Panc1 (cell line): ENCODE results near the gene BCAS3. TPM values are rescaled to one million over a fixed set of nuclear protein-coding genes. Genes with fewer than 3 reads are reported as not detected.

ENCODE experiments used
- ATAC-seq: fragments of 200-7000 bp; cut with Tn5 transposase; 2 replicates; pipeline ENCODE4 v1.9.1; 2020; ENCODE audit warnings: mild to moderate bottlenecking, moderate library complexity
- BruUV-seq: library from RNA; stranded (reverse); fragments of 400-500 nt; replicated peaks from 2 replicates; lab custom pipeline; 2021; lab: Mats Ljungman, UMichigan
- CTCF ChIA-PET: fragments of 300-600 bp; sonication (Branson Sonifier 250); formaldehyde crosslinking; loops from one replicate; lab custom pipeline; 2022; ENCODE audit warnings: antibody characterized with exemption; lab: Charles Lee
- POLR2A ChIA-PET: fragments of 300-600 bp; sonication (Branson Sonifier 250); formaldehyde crosslinking; loops from one replicate; lab custom pipeline; 2022; ENCODE audit warnings: antibody characterized with exemption; lab: Charles Lee
- DNase-seq: peaks from one replicate; pipeline ENCODE4 v3.0.0-alpha.2; 2010; ENCODE audit warnings: low read depth, low spot score
- H3K27ac ChIP-seq: 2 replicates; pipeline ENCODE4 v1.5.1; 2011; ENCODE audit warnings: mild to moderate bottlenecking, low read length, inconsistent platforms
- H3K27me3 ChIP-seq: fragments of 200-500 bp; sonication (Bioruptor generic); 2 replicates; pipeline ENCODE4 v1.6.0; 2014; ENCODE audit warnings: low read length, inconsistent platforms; ENCODE audit not compliant: control insufficient read depth, insufficient read depth
- H3K36me3 ChIP-seq: fragments of 200-500 bp; sonication (Bioruptor generic); 2 replicates; pipeline ENCODE4 v1.5.1; 2014; ENCODE audit warnings: inconsistent platforms, mild to moderate bottlenecking, low read length, moderate library complexity; ENCODE audit not compliant: control insufficient read depth, insufficient read depth
- H3K4me1 ChIP-seq: 2 replicates; pipeline ENCODE4 v1.5.1; 2011; ENCODE audit warnings: inconsistent platforms, mild to moderate bottlenecking, low read length, moderate library complexity; ENCODE audit not compliant: control insufficient read depth, insufficient read depth
- H3K4me3 ChIP-seq, 2 experiments: 2 replicates each; pipeline ENCODE4 v1.5.1; 2011 to 2012; ENCODE audit warnings: low read depth in 2 of 2, low read length in 2 of 2, mild to moderate bottlenecking in 2 of 2, inconsistent platforms in 1 of 2, moderate library complexity in 1 of 2
- H3K9me3 ChIP-seq: fragments of 200-500 bp; sonication (Bioruptor generic); 2 replicates; pipeline ENCODE4 v1.5.1; 2014; ENCODE audit warnings: low read depth, mild to moderate bottlenecking, inconsistent platforms, low read length, moderate library complexity; ENCODE audit not compliant: control insufficient read depth, insufficient read depth
- POLR2AphosphoS5 ChIP-seq: IDR thresholded peaks from 2 replicates; pipeline ENCODE4 v1.6.1; 2012; ENCODE audit warnings: mild to moderate bottlenecking, low read depth, low read length, moderate library complexity
- SIN3A ChIP-seq: IDR thresholded peaks from 2 replicates; pipeline ENCODE4 v1.6.1; 2012; ENCODE audit warnings: low read depth, mild to moderate bottlenecking, low read length, moderate library complexity, borderline replicate concordance; ENCODE audit not compliant: insufficient read depth
- TCF7L2 ChIP-seq: IDR thresholded peaks from 2 replicates; pipeline ENCODE4 v1.6.1; 2011; ENCODE audit warnings: mild to moderate bottlenecking, low read depth, low read length, inconsistent platforms
- in situ Hi-C: cut with HindIII; loops from 2 replicates; pipeline ENCODE4 v1.10.0; 2016; ENCODE audit warnings: low sequenced_read_pairs, low pct_unique_long_range_greater_than_20kb
- intact Hi-C: fragments of 100-400 bp; cut with micrococcal nuclease; formaldehyde crosslinking; loops from one replicate; pipeline ENCODE4 v1.10.0; 2022; ENCODE audit not compliant: unreplicated experiment
- total RNA-seq: library from RNA; stranded (reverse); gene quantifications from one replicate; pipeline ENCODE4 v1.2.1, GENCODE V29; 2021; ENCODE audit not compliant: unreplicated experiment
- TF ChIP-seq, protein P1 (sequence below): fragments of 450-650 bp; IDR thresholded peaks from 2 replicates; pipeline ENCODE4 v1.5.1; 2017; ENCODE audit warnings: mild to moderate bottlenecking
- TF ChIP-seq, protein P2 (sequence below), 2 experiments: IDR thresholded peaks; 2 replicates each; pipeline ENCODE4 v1.6.1; 2011 to 2012; ENCODE audit warnings: low read depth in 2 of 2, control low read depth in 1 of 2, low read length in 1 of 2, mild to moderate bottlenecking in 1 of 2, moderate library complexity in 1 of 2; ENCODE audit not compliant: insufficient read depth in 1 of 2

The BCAS3 gene
- total RNA-seq, 1 experiment from 2014 or later = 9.3 TPM

DNA sequence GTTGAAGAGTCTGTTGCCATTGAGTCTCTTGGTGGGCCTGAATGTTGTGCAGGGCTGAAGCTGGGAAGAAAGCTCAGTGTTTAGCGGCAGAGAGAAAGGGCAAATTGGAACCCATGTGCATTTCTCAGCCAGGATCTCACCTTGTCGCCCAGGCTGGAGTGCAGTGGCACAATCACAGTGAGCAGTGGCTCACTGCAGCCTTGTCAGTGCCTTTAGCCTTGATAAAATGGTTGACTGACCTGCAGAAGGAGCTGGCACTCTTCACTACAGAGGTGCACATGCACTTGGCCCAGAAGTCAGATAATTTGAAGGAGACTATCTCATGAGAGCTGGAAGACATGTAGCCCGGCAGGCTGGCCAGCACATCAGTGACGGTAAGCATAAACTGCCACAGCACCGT is 597.7 kb downstream of the BCAS3 start:
- no peak overlapping the region for H3K4me3 ChIP-seq
- ATAC-seq (no peak), DNase-seq (no peak)
- no TSS peak for BruUV-seq
- H3K27ac ChIP-seq = no peak overlapping the region; the same call in 1 of the 2 replicates
- ChIA-PET POLR2A (no interaction called here), CTCF (no interaction called here)
- H3K9me3 ChIP-seq = no peaks in the 10 kb centered on the region
- H3K4me1 ChIP-seq = no peaks in the 10 kb centered on the region
- H3K27me3 ChIP-seq = no peaks in the 10 kb centered on the region
- no peaks in the 10 kb centered on the region for H3K36me3 ChIP-seq
- TF ChIP-seq, protein P1, sequence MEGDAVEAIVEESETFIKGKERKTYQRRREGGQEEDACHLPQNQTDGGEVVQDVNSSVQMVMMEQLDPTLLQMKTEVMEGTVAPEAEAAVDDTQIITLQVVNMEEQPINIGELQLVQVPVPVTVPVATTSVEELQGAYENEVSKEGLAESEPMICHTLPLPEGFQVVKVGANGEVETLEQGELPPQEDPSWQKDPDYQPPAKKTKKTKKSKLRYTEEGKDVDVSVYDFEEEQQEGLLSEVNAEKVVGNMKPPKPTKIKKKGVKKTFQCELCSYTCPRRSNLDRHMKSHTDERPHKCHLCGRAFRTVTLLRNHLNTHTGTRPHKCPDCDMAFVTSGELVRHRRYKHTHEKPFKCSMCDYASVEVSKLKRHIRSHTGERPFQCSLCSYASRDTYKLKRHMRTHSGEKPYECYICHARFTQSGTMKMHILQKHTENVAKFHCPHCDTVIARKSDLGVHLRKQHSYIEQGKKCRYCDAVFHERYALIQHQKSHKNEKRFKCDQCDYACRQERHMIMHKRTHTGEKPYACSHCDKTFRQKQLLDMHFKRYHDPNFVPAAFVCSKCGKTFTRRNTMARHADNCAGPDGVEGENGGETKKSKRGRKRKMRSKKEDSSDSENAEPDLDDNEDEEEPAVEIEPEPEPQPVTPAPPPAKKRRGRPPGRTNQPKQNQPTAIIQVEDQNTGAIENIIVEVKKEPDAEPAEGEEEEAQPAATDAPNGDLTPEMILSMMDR = no peak
- TF ChIP-seq, protein P2, sequence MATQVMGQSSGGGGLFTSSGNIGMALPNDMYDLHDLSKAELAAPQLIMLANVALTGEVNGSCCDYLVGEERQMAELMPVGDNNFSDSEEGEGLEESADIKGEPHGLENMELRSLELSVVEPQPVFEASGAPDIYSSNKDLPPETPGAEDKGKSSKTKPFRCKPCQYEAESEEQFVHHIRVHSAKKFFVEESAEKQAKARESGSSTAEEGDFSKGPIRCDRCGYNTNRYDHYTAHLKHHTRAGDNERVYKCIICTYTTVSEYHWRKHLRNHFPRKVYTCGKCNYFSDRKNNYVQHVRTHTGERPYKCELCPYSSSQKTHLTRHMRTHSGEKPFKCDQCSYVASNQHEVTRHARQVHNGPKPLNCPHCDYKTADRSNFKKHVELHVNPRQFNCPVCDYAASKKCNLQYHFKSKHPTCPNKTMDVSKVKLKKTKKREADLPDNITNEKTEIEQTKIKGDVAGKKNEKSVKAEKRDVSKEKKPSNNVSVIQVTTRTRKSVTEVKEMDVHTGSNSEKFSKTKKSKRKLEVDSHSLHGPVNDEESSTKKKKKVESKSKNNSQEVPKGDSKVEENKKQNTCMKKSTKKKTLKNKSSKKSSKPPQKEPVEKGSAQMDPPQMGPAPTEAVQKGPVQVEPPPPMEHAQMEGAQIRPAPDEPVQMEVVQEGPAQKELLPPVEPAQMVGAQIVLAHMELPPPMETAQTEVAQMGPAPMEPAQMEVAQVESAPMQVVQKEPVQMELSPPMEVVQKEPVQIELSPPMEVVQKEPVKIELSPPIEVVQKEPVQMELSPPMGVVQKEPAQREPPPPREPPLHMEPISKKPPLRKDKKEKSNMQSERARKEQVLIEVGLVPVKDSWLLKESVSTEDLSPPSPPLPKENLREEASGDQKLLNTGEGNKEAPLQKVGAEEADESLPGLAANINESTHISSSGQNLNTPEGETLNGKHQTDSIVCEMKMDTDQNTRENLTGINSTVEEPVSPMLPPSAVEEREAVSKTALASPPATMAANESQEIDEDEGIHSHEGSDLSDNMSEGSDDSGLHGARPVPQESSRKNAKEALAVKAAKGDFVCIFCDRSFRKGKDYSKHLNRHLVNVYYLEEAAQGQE (IDR thresholded peaks at IDR 0.05; ENCODE audit: insufficient read depth in 1 of 2, low read depth in 2 of 2, low read length in 1 of 2) = no peak
- TF ChIP-seq POLR2AphosphoS5 = no peak
- TF ChIP-seq TCF7L2 = no peak
- no peak for TF ChIP-seq SIN3A
- intact Hi-C loops = no loop called here
- in situ Hi-C loops = no loop called here

DNA sequence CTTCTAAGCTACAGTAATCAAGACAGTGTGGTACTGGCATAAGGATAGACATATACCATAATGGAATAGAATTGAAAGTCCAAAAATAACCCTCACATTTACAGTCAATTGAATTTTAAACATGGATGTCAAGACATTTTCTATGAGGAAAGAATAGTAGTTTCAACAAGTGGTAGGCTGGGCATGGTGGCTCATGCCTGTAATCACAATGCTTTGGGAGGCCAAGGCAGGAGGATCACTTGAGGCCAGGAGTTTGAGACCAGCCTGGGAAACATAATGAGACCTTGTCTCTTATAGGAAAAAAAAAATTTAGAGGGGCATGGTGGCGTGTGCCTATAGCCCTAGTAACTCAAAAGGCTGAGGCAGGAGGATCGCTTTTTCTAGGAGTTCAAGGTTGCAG is 599.2 kb downstream of the BCAS3 start:
- ATAC-seq (no peak), DNase-seq (no peak)
- Histone ChIP-seq H3K4me3 (no peak overlapping the region), H3K27me3 (no peaks in the 10 kb centered on the region), H3K9me3 (no peaks in the 10 kb centered on the region), H3K27ac (no peak overlapping the region), H3K36me3 (no peaks in the 10 kb centered on the region), H3K4me1 (no peaks in the 10 kb centered on the region)
- POLR2A ChIA-PET = no interaction called here
- no TSS peak for BruUV-seq
- CTCF ChIA-PET = no interaction called here
- in situ Hi-C loops = no loop called here
- intact Hi-C loops = no loop called here
- TF ChIP-seq, protein P1 = no peak
- no peak for TF ChIP-seq POLR2AphosphoS5
- no peak for TF ChIP-seq SIN3A
- no peak for TF ChIP-seq TCF7L2
